ENCODE results near the gene POU2AF1. TPM values are rescaled to one million over a fixed set of nuclear protein-coding genes. Genes with fewer than 3 reads are reported as not detected.

Gene POU2AF1
- total and polyA plus RNA-seq, 2 donors from 2014 or later, result 0.95 to 18.5 TPM

GRCh38 chr11:111342329-111342728, 36.7 kb downstream of the POU2AF1 start:
- H3K36me3 ChIP-seq (ENCODE audit: control insufficient read depth in 2 of 3, insufficient read depth in 3 of 3, low read length in 3 of 3), result no peaks in the 10 kb centered on the region
- no peaks in the 10 kb centered on the region for H3K4me1 ChIP-seq (ENCODE audit: control insufficient read depth in 2 of 3, insufficient read depth in 2 of 3, low read depth in 1 of 3, low read length in 3 of 3)
- H3K27ac ChIP-seq (ENCODE audit: low read depth in 2 of 2, low read length in 2 of 2), result no peak overlapping the region
- H3K27me3 ChIP-seq (ENCODE audit: control insufficient read depth, insufficient read depth, low read length), result no peaks in the 10 kb centered on the region
- TF ChIP-seq, protein P1, sequence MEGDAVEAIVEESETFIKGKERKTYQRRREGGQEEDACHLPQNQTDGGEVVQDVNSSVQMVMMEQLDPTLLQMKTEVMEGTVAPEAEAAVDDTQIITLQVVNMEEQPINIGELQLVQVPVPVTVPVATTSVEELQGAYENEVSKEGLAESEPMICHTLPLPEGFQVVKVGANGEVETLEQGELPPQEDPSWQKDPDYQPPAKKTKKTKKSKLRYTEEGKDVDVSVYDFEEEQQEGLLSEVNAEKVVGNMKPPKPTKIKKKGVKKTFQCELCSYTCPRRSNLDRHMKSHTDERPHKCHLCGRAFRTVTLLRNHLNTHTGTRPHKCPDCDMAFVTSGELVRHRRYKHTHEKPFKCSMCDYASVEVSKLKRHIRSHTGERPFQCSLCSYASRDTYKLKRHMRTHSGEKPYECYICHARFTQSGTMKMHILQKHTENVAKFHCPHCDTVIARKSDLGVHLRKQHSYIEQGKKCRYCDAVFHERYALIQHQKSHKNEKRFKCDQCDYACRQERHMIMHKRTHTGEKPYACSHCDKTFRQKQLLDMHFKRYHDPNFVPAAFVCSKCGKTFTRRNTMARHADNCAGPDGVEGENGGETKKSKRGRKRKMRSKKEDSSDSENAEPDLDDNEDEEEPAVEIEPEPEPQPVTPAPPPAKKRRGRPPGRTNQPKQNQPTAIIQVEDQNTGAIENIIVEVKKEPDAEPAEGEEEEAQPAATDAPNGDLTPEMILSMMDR (IDR thresholded peaks at IDR 0.05; ENCODE audit: borderline replicate concordance, extremely low read depth, insufficient read depth), result no peak
- intact Hi-C loops (cut with DNase I), result no loop called here
- H3K9ac ChIP-seq (ENCODE audit: low read length in 3 of 3), result no peak overlapping the region
- FAIRE-seq, result no peak
- no peaks in the 10 kb centered on the region for H3K9me3 ChIP-seq (ENCODE audit: control insufficient read depth in 2 of 3, insufficient read depth in 1 of 3, low read length in 3 of 3)
- H3K4me3 ChIP-seq (ENCODE audit: low read length in 3 of 3), result no peak overlapping the region
- no peak for DNase-seq

GRCh38 chr11:111339758-111340388, 39.2 kb downstream of the POU2AF1 start:
- Histone ChIP-seq H3K9me3 (ENCODE audit: control insufficient read depth in 2 of 3, insufficient read depth in 1 of 3, low read length in 3 of 3) (no peaks in the 10 kb centered on the region), H3K36me3 (ENCODE audit: control insufficient read depth in 2 of 3, insufficient read depth in 3 of 3, low read length in 3 of 3) (no peaks in the 10 kb centered on the region), H3K4me1 (ENCODE audit: control insufficient read depth in 2 of 3, insufficient read depth in 2 of 3, low read depth in 1 of 3, low read length in 3 of 3) (peaks cover 0 to 17% (median 12%) of the 10 kb centered on the region in 3 donors), H3K9ac (ENCODE audit: low read length in 3 of 3) (no peak overlapping the region), H3K4me3 (ENCODE audit: low read length in 3 of 3) (no peak overlapping the region), H3K27ac (ENCODE audit: low read depth in 2 of 2, low read length in 2 of 2) (no peak overlapping the region), H3K27me3 (ENCODE audit: control insufficient read depth, insufficient read depth, low read length) (no peaks in the 10 kb centered on the region)
- DNase-seq, result no peak
- intact Hi-C loops (cut with DNase I), result no loop called here
- TF ChIP-seq, protein P1 (IDR thresholded peaks at IDR 0.05; ENCODE audit: borderline replicate concordance, extremely low read depth, insufficient read depth), result no peak
- peak; percentile 6 for FAIRE-seq

- DNase-seq (no peak), FAIRE-seq (no peak)
- Histone ChIP-seq H3K27ac (ENCODE audit: low read depth in 2 of 2, low read length in 2 of 2) (no peak overlapping the region), H3K4me3 (ENCODE audit: low read length in 3 of 3) (no peak overlapping the region), H3K27me3 (ENCODE audit: control insufficient read depth, insufficient read depth, low read length) (no peaks in the 10 kb centered on the region), H3K9me3 (ENCODE audit: control insufficient read depth in 2 of 3, insufficient read depth in 1 of 3, low read length in 3 of 3) (no peaks in the 10 kb centered on the region), H3K4me1 (ENCODE audit: control insufficient read depth in 2 of 3, insufficient read depth in 2 of 3, low read depth in 1 of 3, low read length in 3 of 3) (peaks cover 0 to 26% (median 20%) of the 10 kb centered on the region in 3 donors), H3K9ac (ENCODE audit: low read length in 3 of 3) (no peak overlapping the region), H3K36me3 (ENCODE audit: control insufficient read depth in 2 of 3, insufficient read depth in 3 of 3, low read length in 3 of 3) (no peaks in the 10 kb centered on the region)
- intact Hi-C loops (cut with DNase I), result no loop called here
- TF ChIP-seq, protein P1 (IDR thresholded peaks at IDR 0.05; ENCODE audit: borderline replicate concordance, extremely low read depth, insufficient read depth), result no peak
Observed at GRCh38 chr11:111336582-111337256, 42.4 kb downstream of the POU2AF1 start.

All from kidney (tissue), 14 donors.